Caco-2 (cell line): ENCODE measurements around the gene NCKAP5. TPM values are rescaled to one million over a fixed set of nuclear protein-coding genes. Genes with fewer than 3 reads are reported as not detected.

ENCODE experiments used
- BruUV-seq: library from RNA; stranded (reverse); fragments of 400-500 nt; replicated peaks from 2 replicates; lab custom pipeline; 2021; lab: Mats Ljungman, UMichigan
- CTCF ChIA-PET: fragments of 300-600 bp; sonication (Branson Sonifier 250); formaldehyde crosslinking; loops from one replicate; lab custom pipeline; 2022; ENCODE audit warnings: antibody characterized with exemption; lab: Charles Lee
- POLR2A ChIA-PET: fragments of 300-600 bp; sonication (Branson Sonifier 250); formaldehyde crosslinking; loops from one replicate; lab custom pipeline; 2022; ENCODE audit warnings: antibody characterized with exemption; lab: Charles Lee
- DNase-seq, 2 experiments: peaks; one replicate each; pipeline versions ENCODE4 v3.0.0 to v3.0.0-alpha.2; 2020 to 2022
- H3K27me3 ChIP-seq: replicated peaks from 2 replicates; pipeline ENCODE4 v1.6.0; 2011; ENCODE audit warnings: low read length; ENCODE audit not compliant: control insufficient read depth, insufficient read depth
- H3K36me3 ChIP-seq: 2 replicates; pipeline ENCODE4 v1.5.1; 2011; ENCODE audit warnings: low read length; ENCODE audit not compliant: control insufficient read depth, insufficient read depth
- H3K4me1 ChIP-seq: fragments of 250-450 bp; sonication (Bioruptor Pico); 2 replicates; pipeline ENCODE4 v1.5.1; 2020; ENCODE audit warnings: mild to moderate bottlenecking
- H3K4me3 ChIP-seq: 2 replicates; pipeline ENCODE4 v1.5.1; 2011; ENCODE audit warnings: low read depth, mild to moderate bottlenecking, control low read depth, low read length
- H3K9me3 ChIP-seq: fragments of 250-450 bp; sonication (Bioruptor Pico); 2 replicates; pipeline ENCODE4 v1.5.1; 2020; ENCODE audit warnings: mild to moderate bottlenecking, moderate library complexity
- H3K27ac Mint-ChIP-seq: one replicate; pipeline ENCODE4 v1.8.0; 2022; ENCODE audit warnings: mixed read lengths; ENCODE audit not compliant: unreplicated experiment
- H3K27me3 Mint-ChIP-seq: one replicate; pipeline ENCODE4 v1.8.0; 2022; ENCODE audit warnings: mixed read lengths; ENCODE audit not compliant: insufficient read depth, unreplicated experiment
- H3K36me3 Mint-ChIP-seq: one replicate; pipeline ENCODE4 v1.8.0; 2022; ENCODE audit warnings: mild to moderate bottlenecking, mixed read lengths; ENCODE audit not compliant: insufficient read depth, unreplicated experiment
- H3K4me1 Mint-ChIP-seq: one replicate; pipeline ENCODE4 v1.8.0; 2022; ENCODE audit warnings: low read depth, mixed read lengths; ENCODE audit not compliant: unreplicated experiment
- H3K4me3 Mint-ChIP-seq: one replicate; pipeline ENCODE4 v1.8.0; 2022; ENCODE audit warnings: mild to moderate bottlenecking, moderate library complexity, mixed read lengths; ENCODE audit not compliant: unreplicated experiment
- H3K9me3 Mint-ChIP-seq: one replicate; pipeline ENCODE4 v1.8.0; 2022; ENCODE audit warnings: mixed read lengths; ENCODE audit not compliant: unreplicated experiment
- CTCF ChIP-seq, 2 experiments: fragments of 200-600 bp in 1 of 2; IDR thresholded peaks; 1 replicate in 1 of 2; 2 replicates in 1 of 2; pipeline versions ENCODE4 v1.5.1 to v1.8.0; 2011 to 2022; ENCODE audit warnings: antibody characterized with exemption in 1 of 2, control low read depth in 1 of 2, inconsistent platforms in 1 of 2, low read depth in 1 of 2, low read length in 1 of 2, mild to moderate bottlenecking in 1 of 2, moderate library complexity in 1 of 2; ENCODE audit not compliant: insufficient read depth in 1 of 2, severe bottlenecking in 1 of 2, unreplicated experiment in 1 of 2
- intact Hi-C: fragments of 100-400 bp; cut with micrococcal nuclease; formaldehyde crosslinking; loops from one replicate; pipeline ENCODE4 v1.10.0; 2022; ENCODE audit not compliant: unreplicated experiment
- total RNA-seq: library from RNA; stranded (reverse); gene quantifications from 2 replicates; pipeline ENCODE4 v1.2.3, GENCODE V29; 2022

NCKAP5 gene
- total RNA-seq, 1 experiment from 2014 or later, result 3.8 TPM

- Mint-ChIP-seq H3K4me3 (no peak overlapping the region), H3K27me3 (no peaks in the 10 kb centered on the region)
- no TSS peak for BruUV-seq
These were observed 632.0 kb downstream of the NCKAP5 start for GRCh38 chr2:132936261-132936660.

GRCh38 chr2:132929786-132930185 is 638.5 kb downstream of the NCKAP5 start:
- ChIA-PET POLR2A (no interaction called here), CTCF (no interaction called here)
- intact Hi-C loops, result no loop called here
- Mint-ChIP-seq H3K36me3 (no peaks in the 10 kb centered on the region), H3K27me3 (no peaks in the 10 kb centered on the region), H3K4me3 (no peak overlapping the region), H3K9me3 (no peaks in the 10 kb centered on the region), H3K27ac (no peak overlapping the region), H3K4me1 (peaks cover 7% of the 10 kb centered on the region)
- no peaks in the 10 kb centered on the region for H3K36me3 ChIP-seq
- H3K9me3 ChIP-seq, result no peaks in the 10 kb centered on the region
- DNase-seq, result no peak
- TF ChIP-seq CTCF (IDR thresholded peaks at IDR 0.05; ENCODE audit: insufficient read depth in 1 of 2, low read depth in 1 of 2, low read length in 1 of 2, severe bottlenecking in 1 of 2, unreplicated experiment in 1 of 2), result no peak
- no peaks in the 10 kb centered on the region for H3K4me1 ChIP-seq
- H3K4me3 ChIP-seq, result no peak overlapping the region
- no TSS peak for BruUV-seq
- no peaks in the 10 kb centered on the region for H3K27me3 ChIP-seq

More at GRCh38 chr2:132936261-132936660, 632.0 kb downstream of the NCKAP5 start:
- H3K4me1 ChIP-seq, result no peaks in the 10 kb centered on the region
- no peaks in the 10 kb centered on the region for H3K36me3 ChIP-seq
- Mint-ChIP-seq H3K27ac (no peak overlapping the region), H3K4me1 (peaks cover 7% of the 10 kb centered on the region), H3K36me3 (no peaks in the 10 kb centered on the region), H3K9me3 (no peaks in the 10 kb centered on the region)
- ChIA-PET POLR2A (no interaction called here), CTCF (no interaction called here)
- H3K4me3 ChIP-seq, result no peak overlapping the region
- H3K9me3 ChIP-seq, result no peaks in the 10 kb centered on the region
- intact Hi-C loops, result no loop called here
- no peak for TF ChIP-seq CTCF (IDR thresholded peaks at IDR 0.05; ENCODE audit: insufficient read depth in 1 of 2, low read depth in 1 of 2, low read length in 1 of 2, severe bottlenecking in 1 of 2, unreplicated experiment in 1 of 2)
- DNase-seq, result no peak
- H3K27me3 ChIP-seq, result no peaks in the 10 kb centered on the region

- Mint-ChIP-seq H3K36me3 (no peaks in the 10 kb centered on the region), H3K27me3 (no peaks in the 10 kb centered on the region), H3K27ac (no peak overlapping the region), H3K9me3 (no peaks in the 10 kb centered on the region), H3K4me1 (no peaks in the 10 kb centered on the region), H3K4me3 (no peak overlapping the region)
- H3K4me1 ChIP-seq, result no peaks in the 10 kb centered on the region
- H3K9me3 ChIP-seq, result no peaks in the 10 kb centered on the region
- no peak for TF ChIP-seq CTCF (IDR thresholded peaks at IDR 0.05; ENCODE audit: insufficient read depth in 1 of 2, low read depth in 1 of 2, low read length in 1 of 2, severe bottlenecking in 1 of 2, unreplicated experiment in 1 of 2)
- no peaks in the 10 kb centered on the region for H3K36me3 ChIP-seq
- DNase-seq, result no peak
- intact Hi-C loops, result no loop called here
- no peaks in the 10 kb centered on the region; the same call in 1 of the 2 replicates for H3K27me3 ChIP-seq
- no peak overlapping the region for H3K4me3 ChIP-seq
- CTCF ChIA-PET, result no interaction called here
- POLR2A ChIA-PET, result no interaction called here
- BruUV-seq, result no TSS peak
These were observed 644.5 kb downstream of the NCKAP5 start for GRCh38 chr2:132923787-132924186.
